Left ventricle myocardium inferior (tissue), 1 donor: ENCODE data around the gene ECHDC1. TPM values are rescaled to one million over a fixed set of nuclear protein-coding genes. Genes with fewer than 3 reads are reported as not detected.
"Not testable (repeated sequence)": the region's sequence is repeated elsewhere in the genome, so short reads cannot be mapped to it uniquely, and the experiment has no call there.

ENCODE experiments used
- DNase-seq: peaks from one replicate; pipeline ENCODE4 v3.0.0-alpha.2; 2020
- H3K27ac ChIP-seq: fragments of 200-600 bp; replicated peaks from 2 replicates; pipeline ENCODE4 v1.8.0; 2021
- H3K27me3 ChIP-seq: fragments of 200-600 bp; 2 replicates; pipeline ENCODE4 v1.8.0; 2021; ENCODE audit warnings: low read depth
- H3K36me3 ChIP-seq: fragments of 200-600 bp; 2 replicates; pipeline ENCODE4 v1.8.0; 2021
- H3K4me1 ChIP-seq: fragments of 200-600 bp; 2 replicates; pipeline ENCODE4 v1.8.0; 2021
- H3K4me3 ChIP-seq: fragments of 200-600 bp; 2 replicates; pipeline ENCODE4 v1.8.0; 2021; ENCODE audit warnings: mild to moderate bottlenecking, moderate library complexity
- H3K9me3 ChIP-seq: fragments of 200-600 bp; replicated peaks from 2 replicates; pipeline ENCODE4 v1.8.0; 2021
- intact Hi-C: fragments of 100-400 bp; cut with micrococcal nuclease; formaldehyde crosslinking; loops from one replicate; pipeline ENCODE4 v1.11.0; 2022
- total RNA-seq: library from RNA; stranded (reverse); fragmentation: NEBNext Ultra II Directional; extraction: Animal tissue kit (Norgen Biotek cat#: 25700); gene quantifications from one replicate; pipeline ENCODE4 v1.2.1, GENCODE V29; 2021
- TF ChIP-seq, protein P1 (sequence below): fragments of 200-600 bp; IDR thresholded peaks from 2 replicates; pipeline ENCODE4 v1.8.0; 2021; ENCODE audit warnings: antibody characterized with exemption, mild to moderate bottlenecking, borderline replicate concordance
- donor health status: DM: no; HTN: yes; CAD: no; lungs with severe emphysema.

ECHDC1 gene
- total RNA-seq, 1 donor from 2014 or later, result 39.7 TPM

DNA sequence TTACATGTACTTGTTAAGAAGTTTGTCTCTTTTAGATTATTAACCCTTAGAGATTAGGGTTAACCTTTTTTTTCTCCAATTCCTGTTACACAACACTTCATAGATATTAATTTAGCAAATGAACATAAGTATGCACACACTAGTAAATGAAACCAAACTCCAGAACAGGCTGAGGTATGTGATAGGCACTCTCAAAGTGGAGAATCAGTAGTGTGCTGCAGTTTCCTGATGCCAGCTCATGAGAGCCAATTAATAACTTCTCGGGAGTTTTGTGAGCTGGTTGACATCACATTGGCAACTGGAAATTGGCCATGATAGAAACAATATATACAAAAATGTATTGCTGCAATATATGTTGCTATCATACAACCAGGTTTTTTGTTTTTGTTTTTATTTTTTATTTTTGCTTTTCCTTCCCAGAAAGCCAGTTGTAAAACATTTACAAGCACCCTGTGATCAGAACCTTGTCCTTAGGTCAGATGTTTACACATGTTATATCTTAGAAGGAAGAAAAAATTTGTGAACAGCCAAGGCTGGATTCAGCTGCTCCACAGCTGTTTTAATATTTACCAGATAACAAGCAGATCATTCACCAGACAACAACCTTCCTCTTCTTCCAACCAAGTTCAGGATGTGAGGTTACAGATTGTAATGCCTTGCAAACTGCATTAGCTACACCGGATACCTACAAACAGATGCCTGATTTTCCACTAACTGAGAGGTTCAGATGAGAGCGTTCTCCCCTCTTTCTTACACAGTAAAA is 42.4 kb upstream of the ECHDC1 start:
- DNase-seq, result no peak
- Histone ChIP-seq H3K27me3 (no peaks in the 10 kb centered on the region), H3K4me1 (no peaks in the 10 kb centered on the region), H3K27ac (no peak overlapping the region), H3K4me3 (no peak overlapping the region), H3K36me3 (no peaks in the 10 kb centered on the region), H3K9me3 (no peaks in the 10 kb centered on the region)
- TF ChIP-seq, protein P1, sequence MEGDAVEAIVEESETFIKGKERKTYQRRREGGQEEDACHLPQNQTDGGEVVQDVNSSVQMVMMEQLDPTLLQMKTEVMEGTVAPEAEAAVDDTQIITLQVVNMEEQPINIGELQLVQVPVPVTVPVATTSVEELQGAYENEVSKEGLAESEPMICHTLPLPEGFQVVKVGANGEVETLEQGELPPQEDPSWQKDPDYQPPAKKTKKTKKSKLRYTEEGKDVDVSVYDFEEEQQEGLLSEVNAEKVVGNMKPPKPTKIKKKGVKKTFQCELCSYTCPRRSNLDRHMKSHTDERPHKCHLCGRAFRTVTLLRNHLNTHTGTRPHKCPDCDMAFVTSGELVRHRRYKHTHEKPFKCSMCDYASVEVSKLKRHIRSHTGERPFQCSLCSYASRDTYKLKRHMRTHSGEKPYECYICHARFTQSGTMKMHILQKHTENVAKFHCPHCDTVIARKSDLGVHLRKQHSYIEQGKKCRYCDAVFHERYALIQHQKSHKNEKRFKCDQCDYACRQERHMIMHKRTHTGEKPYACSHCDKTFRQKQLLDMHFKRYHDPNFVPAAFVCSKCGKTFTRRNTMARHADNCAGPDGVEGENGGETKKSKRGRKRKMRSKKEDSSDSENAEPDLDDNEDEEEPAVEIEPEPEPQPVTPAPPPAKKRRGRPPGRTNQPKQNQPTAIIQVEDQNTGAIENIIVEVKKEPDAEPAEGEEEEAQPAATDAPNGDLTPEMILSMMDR, result no peak
- intact Hi-C loops, result no loop called here

DNA sequence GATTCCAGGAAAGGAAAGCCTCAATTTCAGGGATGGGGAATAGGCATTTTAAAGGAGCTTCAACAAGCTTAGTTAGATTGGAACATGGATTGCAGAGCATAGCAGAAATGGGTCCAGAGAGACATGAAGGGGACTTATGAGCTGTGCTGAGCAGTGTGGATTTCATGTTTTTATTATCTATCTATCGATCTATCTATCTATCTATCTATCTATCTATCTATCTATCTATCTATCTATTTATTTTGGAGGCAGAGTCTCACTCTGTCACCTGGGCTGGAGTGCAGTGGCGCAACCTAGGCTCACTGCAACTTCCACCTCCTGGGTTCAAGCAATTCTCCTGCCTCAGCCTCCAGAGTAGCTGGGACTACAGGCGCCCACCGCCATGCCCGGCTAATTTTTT is 41.4 kb upstream of the ECHDC1 start:
- H3K4me3 ChIP-seq, DNase-seq, H3K9me3 ChIP-seq, H3K27me3 ChIP-seq, H3K36me3 ChIP-seq, intact Hi-C loops, H3K27ac ChIP-seq, H3K4me1 ChIP-seq: not testable (repeated sequence)

DNA sequence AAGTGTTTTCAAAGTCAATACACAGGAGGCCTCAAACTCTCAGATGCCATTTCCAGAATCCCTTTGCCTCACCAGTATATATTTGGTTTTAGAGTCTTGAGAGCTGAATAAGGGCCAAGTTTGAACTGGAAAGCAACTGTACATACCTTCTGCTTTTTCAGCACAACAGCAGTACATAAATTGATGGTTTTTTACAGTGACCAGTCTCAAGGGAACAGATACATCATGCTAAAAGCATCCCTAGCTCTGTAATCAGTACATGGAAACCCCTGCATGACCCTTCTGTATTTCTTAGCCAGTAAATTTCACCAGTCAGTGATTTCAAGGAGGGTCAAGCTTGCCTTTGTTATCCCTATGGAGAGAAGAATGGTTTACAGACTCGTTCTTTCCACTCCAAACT is 40.6 kb upstream of the ECHDC1 start:
- TF ChIP-seq, protein P1, result no peak
- no peaks in the 10 kb centered on the region for H3K36me3 ChIP-seq
- no peak overlapping the region for H3K27ac ChIP-seq
- intact Hi-C loops, result no loop called here
- H3K9me3 ChIP-seq, result no peaks in the 10 kb centered on the region
- H3K4me1 ChIP-seq, result no peaks in the 10 kb centered on the region
- no peaks in the 10 kb centered on the region for H3K27me3 ChIP-seq
- no peak for DNase-seq
- no peak overlapping the region for H3K4me3 ChIP-seq

DNA sequence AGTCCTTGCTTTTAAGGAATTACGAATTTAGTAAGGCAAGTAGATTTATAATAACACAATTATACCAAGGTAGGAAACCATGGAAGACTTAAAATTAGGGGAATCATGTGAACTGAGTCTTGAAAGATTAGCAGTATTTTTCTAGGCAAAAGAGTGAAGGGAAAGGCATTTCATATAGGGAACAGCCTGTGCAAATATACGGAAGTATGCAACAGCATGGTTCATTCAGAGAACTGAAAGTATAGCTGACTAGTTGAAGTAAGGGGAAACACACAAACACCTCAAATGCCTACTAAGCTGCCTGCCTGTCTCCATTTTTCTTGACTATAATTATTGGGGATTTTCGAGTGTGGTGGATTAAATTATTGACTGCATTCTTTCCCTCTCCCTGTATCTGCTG is 39.0 kb upstream of the ECHDC1 start:
- Histone ChIP-seq H3K4me3 (no peak overlapping the region), H3K27ac (no peak overlapping the region), H3K9me3 (no peaks in the 10 kb centered on the region), H3K4me1 (no peaks in the 10 kb centered on the region), H3K36me3 (no peaks in the 10 kb centered on the region), H3K27me3 (no peaks in the 10 kb centered on the region)
- DNase-seq, result no peak
- intact Hi-C loops, result no loop called here
- TF ChIP-seq, protein P1, result no peak

DNA sequence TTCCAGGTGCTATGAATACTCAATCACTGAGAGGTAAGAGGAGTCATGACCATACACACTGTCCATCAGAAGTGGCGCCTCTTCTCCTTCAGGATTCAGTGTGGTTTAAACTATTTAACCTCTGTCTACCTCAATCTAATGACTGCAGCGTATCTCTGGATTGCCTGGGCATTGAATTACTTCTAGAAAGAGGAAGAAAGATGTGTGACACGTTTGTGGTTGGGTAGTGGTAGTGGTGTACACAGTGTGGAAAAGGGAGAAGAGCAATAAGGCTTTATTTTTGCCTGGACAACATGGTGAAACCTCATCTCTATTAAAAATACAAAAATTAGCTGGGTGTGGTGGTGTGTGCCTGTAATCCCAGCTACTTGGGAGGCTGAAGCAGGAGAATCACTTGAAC is 38.0 kb upstream of the ECHDC1 start:
- Histone ChIP-seq H3K36me3 (no peaks in the 10 kb centered on the region), H3K27me3 (no peaks in the 10 kb centered on the region), H3K9me3 (no peaks in the 10 kb centered on the region), H3K4me3 (no peak overlapping the region), H3K4me1 (no peaks in the 10 kb centered on the region), H3K27ac (no peak overlapping the region)
- TF ChIP-seq, protein P1, result no peak
- DNase-seq, result no peak
- intact Hi-C loops, result no loop called here

DNA sequence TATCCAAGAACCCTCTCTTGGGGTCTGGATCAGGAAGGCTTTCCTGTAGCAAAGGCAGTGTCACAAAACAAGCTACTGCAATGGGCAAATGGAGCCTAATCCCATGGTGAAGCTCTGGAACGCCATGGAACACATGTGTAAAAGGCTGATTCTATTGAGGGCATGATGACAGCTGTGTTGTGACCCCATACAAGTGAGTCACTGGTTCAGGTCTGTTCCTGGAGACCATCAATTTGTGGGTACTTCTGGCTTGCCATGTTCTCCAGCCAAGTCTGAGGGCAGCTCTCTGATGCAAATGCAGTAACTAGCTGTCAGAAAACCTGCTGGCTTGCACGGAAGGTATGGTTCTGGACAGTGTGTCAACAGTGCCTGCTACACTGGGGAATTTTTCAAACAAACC is 33.3 kb upstream of the ECHDC1 start:
- H3K4me1 ChIP-seq, result no peaks in the 10 kb centered on the region
- TF ChIP-seq, protein P1, result no peak
- no peak overlapping the region for H3K27ac ChIP-seq
- DNase-seq, result no peak
- intact Hi-C loops, result no loop called here
- peaks cover 8% of the 10 kb centered on the region for H3K9me3 ChIP-seq
- H3K27me3 ChIP-seq, result no peaks in the 10 kb centered on the region
- no peaks in the 10 kb centered on the region for H3K36me3 ChIP-seq
- H3K4me3 ChIP-seq, result no peak overlapping the region
